Measurements from ENCODE around the gene ANXA4.
"Not testable (repeated sequence)": the region's sequence is repeated elsewhere in the genome, so short reads cannot be mapped to it uniquely, and the experiment has no call there.

Gene ANXA4

GRCh38 chr2:69755862-69756467, 14.0 kb downstream of the ANXA4 start:
- no peak for FAIRE-seq

- FAIRE-seq, result no peak
Measured at GRCh38 chr2:69762025-69762424, 20.1 kb downstream of the ANXA4 start.

- FAIRE-seq, result no peak
Measured at GRCh38 chr2:69762513-69763494, 20.9 kb downstream of the ANXA4 start.

- FAIRE-seq, result not testable (repeated sequence)
Measured at GRCh38 chr2:69763831-69764230, 21.9 kb downstream of the ANXA4 start.

- no peak for FAIRE-seq
Measured at GRCh38 chr2:69764286-69765095, 22.6 kb downstream of the ANXA4 start.

- no peak for FAIRE-seq
Measured at GRCh38 chr2:69765096-69765380, 23.1 kb downstream of the ANXA4 start.

GRCh38 chr2:69766014-69766413, 24.1 kb downstream of the ANXA4 start:
- no peak for FAIRE-seq

- FAIRE-seq, result no peak
Measured at GRCh38 chr2:69767034-69767433, 25.1 kb downstream of the ANXA4 start.

GRCh38 chr2:69768235-69768634, 26.3 kb downstream of the ANXA4 start:
- no peak for FAIRE-seq

- no peak for FAIRE-seq
Measured at GRCh38 chr2:69768789-69769188, 26.9 kb downstream of the ANXA4 start.

- no peak for FAIRE-seq
Measured at GRCh38 chr2:69769272-69769671, 27.3 kb downstream of the ANXA4 start.

- no peak for FAIRE-seq
Measured at GRCh38 chr2:69770193-69770702, 28.3 kb downstream of the ANXA4 start.

GRCh38 chr2:69770747-69771146, 28.8 kb downstream of the ANXA4 start:
- no peak for FAIRE-seq

- FAIRE-seq, result no peak
Measured at GRCh38 chr2:69771461-69771860, 29.5 kb downstream of the ANXA4 start.

GRCh38 chr2:69773206-69773605, 31.3 kb downstream of the ANXA4 start:
- FAIRE-seq, result no peak

GRCh38 chr2:69774258-69774983, 32.5 kb downstream of the ANXA4 start:
- not testable (repeated sequence) for FAIRE-seq

- no peak for FAIRE-seq
Measured at GRCh38 chr2:69774984-69775982, 33.3 kb downstream of the ANXA4 start.

- FAIRE-seq, result no peak
Measured at GRCh38 chr2:69776886-69777785, 35.2 kb downstream of the ANXA4 start.

GRCh38 chr2:69777786-69778105, 35.8 kb downstream of the ANXA4 start:
- no peak for FAIRE-seq

- FAIRE-seq, result no peak
Measured at GRCh38 chr2:69779258-69780001, 37.5 kb downstream of the ANXA4 start.
